OCI-LY7 (cell line): ENCODE results near the gene LYSMD4. TPM values are rescaled to one million over a fixed set of nuclear protein-coding genes. Genes with fewer than 3 reads are reported as not detected.
A peak's percentile ranks its signal among the peaks of the same experiment; 100 is the strongest.

Source experiments
- BruUV-seq: library from RNA; stranded (reverse); fragments of 400-500 nt; replicated peaks from 2 replicates; lab custom pipeline; 2021; lab: Mats Ljungman, UMichigan
- CTCF ChIA-PET: fragments of 300-600 bp; sonication (Branson Sonifier 250); formaldehyde crosslinking; loops from one replicate; lab custom pipeline; 2022; ENCODE audit warnings: antibody characterized with exemption; ENCODE audit not compliant: unreplicated experiment; lab: Charles Lee
- POLR2A ChIA-PET: fragments of 300-600 bp; sonication (Branson Sonifier 250); formaldehyde crosslinking; loops from one replicate; lab custom pipeline; 2022; ENCODE audit warnings: antibody characterized with exemption; lab: Charles Lee
- DNase-seq: peaks from one replicate; pipeline ENCODE4 v3.0.0-alpha.2; 2015; ENCODE audit warnings: low spot score
- H2AFZ ChIP-seq: fragments of 200-600 bp; sonication (generic), shearing (Covaris generic); 2 replicates; pipeline ENCODE4 v1.6.1; 2014; ENCODE audit warnings: mild to moderate bottlenecking, antibody characterized with exemption, low read length, moderate library complexity
- H3K27ac ChIP-seq: fragments of 200-600 bp; sonication (generic); 2 replicates; pipeline ENCODE4 v1.5.1; 2014; ENCODE audit warnings: mixed run types, low read depth, mild to moderate bottlenecking, moderate library complexity, low read length, inconsistent platforms; ENCODE audit not compliant: poor library complexity, severe bottlenecking
- H3K36me3 ChIP-seq: fragments of 200-600 bp; sonication (generic); 2 replicates; pipeline ENCODE4 v1.6.1; 2014; ENCODE audit warnings: mild to moderate bottlenecking, antibody characterized with exemption, low read length, moderate library complexity, mixed read lengths; ENCODE audit not compliant: insufficient read depth
- H3K4me1 ChIP-seq: fragments of 200-600 bp; sonication (generic); 2 replicates; pipeline ENCODE4 v1.5.1; 2014; ENCODE audit warnings: mild to moderate bottlenecking, low read length; ENCODE audit not compliant: insufficient read depth, poor library complexity, severe bottlenecking
- H3K4me2 ChIP-seq: fragments of 200-600 bp; sonication (generic); 2 replicates; pipeline ENCODE4 v1.6.1; 2014; ENCODE audit warnings: mild to moderate bottlenecking, low read length
- H3K4me3 ChIP-seq: fragments of 200-600 bp; sonication (generic); 2 replicates; pipeline ENCODE4 v1.5.1; 2014; ENCODE audit warnings: mild to moderate bottlenecking, low read depth, low read length; ENCODE audit not compliant: poor library complexity, severe bottlenecking
- H3K79me2 ChIP-seq: fragments of 200-600 bp; sonication (generic); 2 replicates; pipeline ENCODE4 v1.6.1; 2016; ENCODE audit warnings: low read depth, mild to moderate bottlenecking, low read length, moderate library complexity, mixed read lengths; ENCODE audit not compliant: insufficient read depth
- H3K9me2 ChIP-seq: fragments of 200-600 bp; sonication (generic); 2 replicates; pipeline ENCODE4 v1.6.1; 2016; ENCODE audit warnings: mild to moderate bottlenecking, low read length, mixed read lengths; ENCODE audit not compliant: insufficient read depth
- H3K9me3 ChIP-seq: fragments of 200-600 bp; sonication (generic); 2 replicates; pipeline ENCODE4 v1.6.1; 2014; ENCODE audit warnings: mild to moderate bottlenecking, mixed run types, low read length, mixed read lengths
- H4K20me1 ChIP-seq: fragments of 200-600 bp; sonication (generic); 2 replicates; pipeline ENCODE4 v1.6.1; 2014; ENCODE audit warnings: mild to moderate bottlenecking, antibody characterized with exemption, low read length, moderate library complexity, mixed read lengths; ENCODE audit not compliant: insufficient read depth
- CTCF ChIP-seq: fragments of 200-600 bp; sonication (generic); conservative IDR thresholded peaks from 2 replicates; pipeline ENCODE4 v1.5.1; 2014; ENCODE audit warnings: mild to moderate bottlenecking, antibody characterized with exemption, low read length, moderate library complexity, mixed read lengths
- EZH2phosphoT487 ChIP-seq: fragments of 200-600 bp; sonication (generic); IDR thresholded peaks from 2 replicates; pipeline ENCODE4 v1.6.1; 2018; ENCODE audit warnings: low read depth, borderline replicate concordance, mild to moderate bottlenecking, mixed run types, antibody characterized with exemption, low read length, moderate library complexity, mixed read lengths
- intact Hi-C: fragments of 100-400 bp; cut with micrococcal nuclease; formaldehyde crosslinking; loops from one replicate; pipeline ENCODE4 v1.10.0; 2022; ENCODE audit not compliant: unreplicated experiment
- total RNA-seq, 2 experiments: library from RNA; depleted of rRNA in 1 of 2; stranded (reverse); fragments of >200 nt in 1 of 2; shearing (Covaris generic) in 1 of 2; gene quantifications; 2 replicates each; pipeline ENCODE4 v1.2.3, GENCODE V29; 2014 to 2022

The LYSMD4 gene
- total RNA-seq, 2 experiments from 2014 or later, result 6.5 to 7.7 TPM

GRCh38 chr15:99732751-99733267 lies 428 bp downstream of the LYSMD4 start:
- Histone ChIP-seq H3K4me3 (peak overlapping the region; percentile 75), H3K27ac (no peak overlapping the region), H3K79me2 (no peaks in the 10 kb centered on the region), H3K9me2 (no peaks in the 10 kb centered on the region), H4K20me1 (no peaks in the 10 kb centered on the region), H3K4me1 (peaks cover 3% of the 10 kb centered on the region), H2AFZ (peak overlapping the region; percentile 95; the same call in 1 of the 2 replicates), H3K9me3 (no peaks in the 10 kb centered on the region), H3K36me3 (no peaks in the 10 kb centered on the region), H3K4me2 (peak overlapping the region; percentile 73)
- CTCF ChIA-PET, result interaction anchor here (0.6 to 1.1 kb wide), 4 partner anchors 16 to 228 kb away, joined by 3 to 11 read pairs (median 4); no protein-coding TSS in a partner anchor
- POLR2A ChIA-PET, result interaction anchor here (0.6 to 1.5 kb wide), 20 partner anchors 10 to 481 kb away, joined by 3 to 15 read pairs (median 4); partner anchors contain the start of gene LRRC28
- BruUV-seq, result no TSS peak
- intact Hi-C loops, result loop anchor here (1.0 kb wide), 1 partner anchor 482 kb away; the partner anchor contains the start of gene LRRC28
- peak; percentile 8 for DNase-seq
- TF ChIP-seq EZH2phosphoT487 (no peak), CTCF (no peak)

- H4K20me1 ChIP-seq, result no peaks in the 10 kb centered on the region
- DNase-seq, result no peak
- POLR2A ChIA-PET, result interaction anchor here (0.7 to 1.3 kb wide), 2 partner anchors 230 to 458 kb away, joined by 3 to 5 read pairs; no protein-coding TSS in a partner anchor
- no peaks in the 10 kb centered on the region for H3K79me2 ChIP-seq
- intact Hi-C loops, result no loop called here
- no peaks in the 10 kb centered on the region for H3K9me3 ChIP-seq
- peaks cover 3% of the 10 kb centered on the region for H3K4me1 ChIP-seq
- no peak overlapping the region for H3K27ac ChIP-seq
- H3K36me3 ChIP-seq, result no peaks in the 10 kb centered on the region
- CTCF ChIA-PET, result no interaction called here
- H2AFZ ChIP-seq, result peak overlapping the region; percentile 95; the same call in 1 of the 2 replicates
- TF ChIP-seq CTCF (no peak), EZH2phosphoT487 (no peak)
- H3K4me2 ChIP-seq, result peak overlapping the region; percentile 73
- no TSS peak for BruUV-seq
- H3K4me3 ChIP-seq, result peak overlapping the region; percentile 75
- no peaks in the 10 kb centered on the region for H3K9me2 ChIP-seq
Observed at GRCh38 chr15:99732124-99732750, 1.0 kb downstream of the LYSMD4 start.
